ENCODE results near the gene HLA-DRA. TPM values are rescaled to one million over a fixed set of nuclear protein-coding genes. Genes with fewer than 3 reads are reported as not detected.

HLA-DRA gene
- total RNA-seq, 1 donor from 2014 or later = 0.28 TPM

GRCh38 chr6:32415521-32416019 is 24.1 kb upstream of the HLA-DRA start:
- no peak overlapping the region for H3K27ac Mint-ChIP-seq (ENCODE audit: unreplicated experiment)
- H3K4me1 Mint-ChIP-seq (ENCODE audit: unreplicated experiment) = peaks cover 8% of the 10 kb centered on the region
- peak; percentile 84 for TF ChIP-seq CTCF (IDR thresholded peaks at IDR 0.05; ENCODE audit: unreplicated experiment)
- peak; percentile 75 for DNase-seq (ENCODE audit: low spot score)
- H3K4me3 Mint-ChIP-seq (ENCODE audit: unreplicated experiment) = no peak overlapping the region
- no peaks in the 10 kb centered on the region for H3K9me3 Mint-ChIP-seq (ENCODE audit: unreplicated experiment)
- H3K27me3 Mint-ChIP-seq (ENCODE audit: unreplicated experiment) = no peaks in the 10 kb centered on the region
- H3K36me3 Mint-ChIP-seq (ENCODE audit: low read depth, unreplicated experiment) = no peaks in the 10 kb centered on the region

GRCh38 chr6:32416036-32416435 is 23.7 kb upstream of the HLA-DRA start:
- Mint-ChIP-seq H3K27ac (ENCODE audit: unreplicated experiment) (no peak overlapping the region), H3K27me3 (ENCODE audit: unreplicated experiment) (no peaks in the 10 kb centered on the region), H3K4me1 (ENCODE audit: unreplicated experiment) (peaks cover 8% of the 10 kb centered on the region), H3K36me3 (ENCODE audit: low read depth, unreplicated experiment) (no peaks in the 10 kb centered on the region), H3K4me3 (ENCODE audit: unreplicated experiment) (no peak overlapping the region), H3K9me3 (ENCODE audit: unreplicated experiment) (no peaks in the 10 kb centered on the region)
- no peak for TF ChIP-seq CTCF (IDR thresholded peaks at IDR 0.05; ENCODE audit: unreplicated experiment)
- no peak for DNase-seq (ENCODE audit: low spot score)

- TF ChIP-seq CTCF (IDR thresholded peaks at IDR 0.05; ENCODE audit: unreplicated experiment) = no peak
- Mint-ChIP-seq H3K27me3 (ENCODE audit: unreplicated experiment) (peaks cover 4% of the 10 kb centered on the region), H3K4me1 (ENCODE audit: unreplicated experiment) (no peaks in the 10 kb centered on the region), H3K36me3 (ENCODE audit: low read depth, unreplicated experiment) (no peaks in the 10 kb centered on the region), H3K4me3 (ENCODE audit: unreplicated experiment) (no peak overlapping the region), H3K27ac (ENCODE audit: unreplicated experiment) (no peak overlapping the region), H3K9me3 (ENCODE audit: unreplicated experiment) (no peaks in the 10 kb centered on the region)
- no peak for DNase-seq (ENCODE audit: low spot score)
These were observed 14.9 kb upstream of the HLA-DRA start for GRCh38 chr6:32424589-32425300.

GRCh38 chr6:32426338-32426737 is 13.3 kb upstream of the HLA-DRA start:
- Mint-ChIP-seq H3K36me3 (ENCODE audit: low read depth, unreplicated experiment) (no peaks in the 10 kb centered on the region), H3K9me3 (ENCODE audit: unreplicated experiment) (no peaks in the 10 kb centered on the region), H3K4me1 (ENCODE audit: unreplicated experiment) (no peaks in the 10 kb centered on the region), H3K4me3 (ENCODE audit: unreplicated experiment) (no peak overlapping the region), H3K27me3 (ENCODE audit: unreplicated experiment) (peaks cover 4% of the 10 kb centered on the region), H3K27ac (ENCODE audit: unreplicated experiment) (no peak overlapping the region)
- TF ChIP-seq CTCF (IDR thresholded peaks at IDR 0.05; ENCODE audit: unreplicated experiment) = no peak
- no peak for DNase-seq (ENCODE audit: low spot score)

GRCh38 chr6:32427218-32427617 is 12.5 kb upstream of the HLA-DRA start:
- Mint-ChIP-seq H3K27ac (ENCODE audit: unreplicated experiment) (no peak overlapping the region), H3K4me3 (ENCODE audit: unreplicated experiment) (no peak overlapping the region), H3K27me3 (ENCODE audit: unreplicated experiment) (peaks cover 4% of the 10 kb centered on the region), H3K9me3 (ENCODE audit: unreplicated experiment) (no peaks in the 10 kb centered on the region), H3K36me3 (ENCODE audit: low read depth, unreplicated experiment) (no peaks in the 10 kb centered on the region), H3K4me1 (ENCODE audit: unreplicated experiment) (no peaks in the 10 kb centered on the region)
- no peak for DNase-seq (ENCODE audit: low spot score)
- no peak for TF ChIP-seq CTCF (IDR thresholded peaks at IDR 0.05; ENCODE audit: unreplicated experiment)

All from endothelial cell (in vitro differentiated cells).